ENCODE results near the gene KLHDC7A. TPM values are rescaled to one million over a fixed set of nuclear protein-coding genes. Genes with fewer than 3 reads are reported as not detected.

KLHDC7A gene
- total RNA-seq, result under 1 TPM in 3 of 4 donors, not detected in 1; 0.08 to 0.31 (median 0.23) TPM

- Histone ChIP-seq H3K27me3 (peaks cover 52% of the 10 kb centered on the region), H3K27ac (no peak within 1 kb of the TSS), H3K9me3 (no peaks in the 10 kb centered on the region), H3K36me3 (no peaks in the 10 kb centered on the region), H3K4me1 (peaks cover 11% of the 10 kb centered on the region), H3K4me3 (no peak within 1 kb of the TSS)
- TF ChIP-seq POLR2A (IDR thresholded peaks at IDR 0.05) (no peak), POLR2AphosphoS5 (IDR thresholded peaks at IDR 0.05) (no peak), CTCF (IDR thresholded peaks at IDR 0.05) (no peak), EP300 (IDR thresholded peaks at IDR 0.05) (no peak)
- DNase-seq (ENCODE audit: low spot score in 2 of 2), result peak in 1 of 2 donors; percentile 37
- WGBS, result 41% methylated on average over 12 of the region's 13 CpGs
These were observed at the start of gene KLHDC7A for GRCh38 chr1:18480315-18481189. TSS of gene KLHDC7A (plus strand) at chr1:18480930. CDS start at chr1:18480982, 52 bp downstream.

- H3K4me3 ChIP-seq, result no peak overlapping the region
- no peaks in the 10 kb centered on the region for H3K36me3 ChIP-seq
- peaks cover 3% of the 10 kb centered on the region for H3K9me3 ChIP-seq
- H3K27me3 ChIP-seq, result peaks cover 9% of the 10 kb centered on the region
- no peaks in the 10 kb centered on the region for H3K4me1 ChIP-seq
- H3K27ac ChIP-seq, result no peak overlapping the region
- no peak for TF ChIP-seq POLR2AphosphoS5 (IDR thresholded peaks at IDR 0.05)
- WGBS, result 55% methylated on average over 2 of the region's 3 CpGs
- no peak for DNase-seq (ENCODE audit: low spot score in 2 of 2)
These were observed 46.7 kb upstream of the KLHDC7A start for GRCh38 chr1:18434041-18434440.

GRCh38 chr1:18440385-18441226 lies 40.1 kb upstream of the KLHDC7A start:
- Histone ChIP-seq H3K4me1 (peaks cover 7% of the 10 kb centered on the region), H3K36me3 (no peaks in the 10 kb centered on the region), H3K27me3 (peaks cover 29% of the 10 kb centered on the region), H3K27ac (no peak overlapping the region), H3K9me3 (no peaks in the 10 kb centered on the region), H3K4me3 (no peak overlapping the region)
- DNase-seq (ENCODE audit: low spot score in 2 of 2), result peak in 1 of 2 donors; percentile 43
- TF ChIP-seq CTCF (IDR thresholded peaks at IDR 0.05) (no peak), EP300 (IDR thresholded peaks at IDR 0.05) (no peak), POLR2AphosphoS5 (IDR thresholded peaks at IDR 0.05) (no peak), POLR2A (IDR thresholded peaks at IDR 0.05) (no peak)
- WGBS, result 30% methylated on average over 5 of the region's 5 CpGs

GRCh38 chr1:18443587-18444520 lies 36.9 kb upstream of the KLHDC7A start:
- DNase-seq (ENCODE audit: low spot score in 2 of 2), result no peak
- WGBS, result 73% methylated on average over 11 of the region's 11 CpGs
- no peaks in the 10 kb centered on the region for H3K9me3 ChIP-seq
- H3K27ac ChIP-seq, result no peak overlapping the region
- H3K27me3 ChIP-seq, result peaks cover 32% of the 10 kb centered on the region
- H3K36me3 ChIP-seq, result no peaks in the 10 kb centered on the region
- H3K4me1 ChIP-seq, result peaks cover 7% of the 10 kb centered on the region
- H3K4me3 ChIP-seq, result no peak overlapping the region
- no peak for TF ChIP-seq CTCF (IDR thresholded peaks at IDR 0.05)
- no peak for TF ChIP-seq POLR2A (IDR thresholded peaks at IDR 0.05)
- no peak for TF ChIP-seq POLR2AphosphoS5 (IDR thresholded peaks at IDR 0.05)
- no peak for TF ChIP-seq EP300 (IDR thresholded peaks at IDR 0.05)

GRCh38 chr1:18444563-18444962 lies 36.2 kb upstream of the KLHDC7A start:
- Histone ChIP-seq H3K27ac (no peak overlapping the region), H3K27me3 (peaks cover 32% of the 10 kb centered on the region), H3K4me1 (peaks cover 7% of the 10 kb centered on the region), H3K9me3 (no peaks in the 10 kb centered on the region), H3K36me3 (no peaks in the 10 kb centered on the region), H3K4me3 (no peak overlapping the region)
- TF ChIP-seq EP300 (IDR thresholded peaks at IDR 0.05), result no peak
- TF ChIP-seq POLR2AphosphoS5 (IDR thresholded peaks at IDR 0.05), result no peak
- no peak for TF ChIP-seq POLR2A (IDR thresholded peaks at IDR 0.05)
- no peak for TF ChIP-seq CTCF (IDR thresholded peaks at IDR 0.05)
- 74% methylated on average over 3 of the region's 3 CpGs for WGBS
- DNase-seq (ENCODE audit: low spot score in 2 of 2), result no peak

Data from suprapubic skin (tissue), 4 donors.